HG02943 (cell line): ENCODE measurements around the gene NUDT8.
"Not testable (repeated sequence)": the region's sequence is repeated elsewhere in the genome, so short reads cannot be mapped to it uniquely, and the experiment has no call there.

Experiments
- ATAC-seq: cut with Tn5 transposase; IDR thresholded peaks from one replicate; pipeline ENCODE4 v1.9.1; 2021; ENCODE audit warnings: mild to moderate bottlenecking, low read depth, moderate library complexity; ENCODE audit not compliant: unreplicated experiment

NUDT8 gene

DNA sequence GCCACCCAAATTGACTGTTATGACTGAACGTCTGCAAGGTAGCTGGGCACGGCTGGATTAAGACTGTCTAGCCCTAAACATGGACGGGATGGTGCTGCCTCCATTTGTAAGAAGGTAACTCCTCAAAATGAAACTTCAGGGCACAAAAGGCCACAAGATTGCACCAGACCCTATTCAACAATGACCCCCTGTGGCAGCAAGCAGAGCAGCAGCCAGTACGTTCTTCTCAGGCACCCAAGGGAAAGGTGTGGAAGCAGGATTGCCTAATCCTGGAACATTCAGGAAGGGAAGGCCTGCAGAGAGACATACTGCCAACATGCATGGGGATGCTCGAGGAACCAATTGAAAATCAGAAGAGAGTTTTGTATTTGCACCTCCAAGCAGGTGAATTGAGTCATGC, 14.3 kb upstream of the NUDT8 start:
- ATAC-seq, result no peak

DNA sequence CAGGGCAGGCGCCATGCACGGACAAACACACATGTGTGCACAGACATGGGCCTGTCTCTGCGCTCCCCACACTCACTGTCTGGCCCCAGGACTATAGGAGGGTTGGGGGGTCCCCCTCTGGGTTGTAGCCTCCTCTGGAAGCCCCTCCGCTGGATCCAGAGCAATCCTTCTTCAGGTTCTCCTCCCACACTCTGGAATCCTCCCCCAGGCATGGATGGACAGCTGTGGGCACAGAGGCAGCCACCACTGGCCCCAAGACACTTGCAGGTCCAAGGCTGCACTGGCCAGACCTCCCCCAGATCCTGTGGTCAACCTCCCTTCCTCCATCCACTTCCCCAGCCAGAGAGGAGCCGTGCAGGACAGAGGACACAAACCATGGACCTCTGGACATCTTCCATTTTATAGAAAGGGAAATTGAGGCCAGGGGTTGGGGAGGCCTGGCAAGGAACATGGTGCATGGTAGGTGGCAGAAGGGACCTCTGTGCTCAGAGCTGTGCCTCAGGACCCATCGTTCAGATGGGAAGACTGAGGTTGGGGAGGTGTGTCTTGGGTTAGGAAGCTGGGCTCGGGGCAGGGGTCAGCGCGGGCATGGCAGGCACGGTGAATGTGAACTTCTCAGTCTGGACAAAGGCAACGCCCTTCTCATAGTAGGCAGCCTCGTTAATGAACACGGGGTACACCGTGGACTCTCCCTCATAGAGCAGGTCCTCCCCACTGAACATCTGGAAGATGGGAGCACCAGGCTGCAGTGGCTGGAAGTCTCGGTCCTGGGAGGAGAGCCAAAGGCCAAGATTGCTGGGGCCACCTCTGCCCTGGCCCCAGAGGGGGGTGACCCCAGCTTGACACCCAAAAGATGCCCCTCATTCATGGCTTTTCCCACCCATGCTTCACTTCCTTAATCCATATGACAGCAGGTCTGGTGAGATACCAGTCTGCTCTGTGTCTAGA, 12.7 kb upstream of the NUDT8 start:
- ATAC-seq, result no peak

DNA sequence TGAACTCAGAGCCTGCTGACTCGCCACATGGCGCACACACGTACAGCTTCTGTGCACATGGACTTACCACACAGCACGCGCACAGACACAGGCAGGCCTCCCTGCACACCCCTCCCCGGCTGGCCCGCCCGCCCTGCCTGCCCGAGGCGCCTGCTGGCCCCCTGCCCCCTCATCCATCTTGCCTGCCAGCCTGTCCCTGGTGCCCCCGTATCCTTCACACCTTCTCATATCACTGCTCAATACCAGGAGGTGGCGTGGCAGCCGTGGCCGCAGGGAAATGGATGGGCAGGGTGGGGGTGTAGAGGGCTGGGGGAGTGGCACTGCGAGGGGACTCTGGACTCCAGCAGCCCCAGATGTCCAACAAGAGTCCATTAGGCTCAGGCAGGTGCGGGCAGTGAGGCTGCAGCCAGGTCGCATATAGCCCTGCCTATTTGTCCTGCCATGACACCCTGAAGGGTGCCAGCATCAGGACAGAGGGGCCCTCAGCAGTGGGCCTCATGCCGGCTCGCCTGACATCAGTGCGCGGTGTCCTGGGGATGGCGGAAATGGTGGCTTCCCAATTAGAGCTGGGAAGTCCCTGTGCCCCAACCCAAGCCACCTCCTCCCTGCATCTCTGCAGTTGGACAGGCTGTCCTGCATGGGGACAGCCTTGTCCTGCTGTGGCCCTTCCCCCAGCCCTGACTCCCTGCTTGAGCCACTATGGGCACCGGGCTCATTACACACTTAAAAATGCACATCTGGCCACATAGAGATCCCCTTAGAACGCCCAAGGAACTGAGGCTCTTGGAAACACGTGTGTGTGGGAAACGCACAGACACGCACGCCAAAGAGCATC, 11.8 kb upstream of the NUDT8 start:
- ATAC-seq, result no peak

DNA sequence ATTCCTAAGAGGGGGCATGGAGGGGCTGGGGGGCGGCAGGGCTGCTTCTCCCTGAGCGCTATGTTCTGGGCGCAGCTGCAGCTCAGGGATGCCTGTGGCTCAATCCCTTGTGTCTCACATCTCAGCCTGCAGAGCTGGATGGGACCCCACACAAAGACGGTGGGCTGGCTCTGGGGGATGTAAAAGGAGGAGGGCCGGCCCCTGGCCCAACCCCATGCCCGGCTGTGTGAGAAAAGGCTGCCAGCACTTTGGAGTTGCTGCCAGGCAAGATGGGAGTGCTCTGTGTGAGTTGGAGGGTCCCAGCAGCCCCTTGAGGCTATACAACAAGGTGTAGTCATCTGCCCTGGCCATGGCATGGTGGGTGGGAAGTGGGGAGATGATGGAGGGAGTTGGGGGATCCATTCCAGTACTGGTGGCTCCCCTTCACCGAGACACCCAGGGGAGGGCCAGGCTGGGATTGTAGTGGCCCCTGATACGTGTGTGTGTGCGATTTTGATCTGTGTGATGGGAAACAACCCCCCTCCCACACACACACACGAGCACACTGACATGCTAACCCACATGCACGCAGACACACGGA, 11.1 kb upstream of the NUDT8 start:
- no peak for ATAC-seq

DNA sequence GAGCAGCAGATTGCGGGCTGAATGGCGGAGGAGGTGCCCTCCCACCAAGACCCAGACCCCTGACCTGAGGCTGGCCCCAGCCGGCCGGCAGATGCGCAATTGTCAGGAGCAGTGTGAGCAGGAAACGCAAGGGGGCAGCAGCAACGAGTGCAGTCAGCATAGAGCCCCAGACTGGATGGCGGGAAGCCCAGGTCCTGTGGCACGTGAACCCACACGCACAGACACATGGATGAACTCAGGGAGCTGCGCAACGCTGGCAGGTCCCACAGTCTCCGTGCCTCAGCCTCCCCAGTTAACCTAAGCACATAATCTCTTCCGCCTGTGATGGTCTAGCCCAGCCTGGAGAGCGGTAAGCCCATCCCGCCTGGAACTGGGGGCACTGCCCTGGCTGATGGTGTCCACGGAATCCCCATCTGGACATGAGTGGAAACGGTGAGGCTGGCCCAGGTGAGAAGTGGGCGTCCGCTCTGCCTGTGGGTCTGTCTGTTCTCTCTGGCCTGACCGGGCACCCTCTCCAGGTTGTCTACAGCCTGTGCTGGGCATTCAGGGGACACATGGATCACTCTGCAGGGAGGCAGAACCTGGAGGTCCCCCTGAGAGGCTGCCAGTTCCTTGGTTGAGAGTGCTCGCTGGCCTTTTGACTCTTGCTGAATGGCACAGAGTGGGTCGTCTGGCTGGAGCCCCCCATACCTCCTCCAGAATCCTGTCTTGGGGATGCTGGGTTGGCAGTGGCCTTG, 10.5 kb upstream of the NUDT8 start:
- no peak for ATAC-seq

DNA sequence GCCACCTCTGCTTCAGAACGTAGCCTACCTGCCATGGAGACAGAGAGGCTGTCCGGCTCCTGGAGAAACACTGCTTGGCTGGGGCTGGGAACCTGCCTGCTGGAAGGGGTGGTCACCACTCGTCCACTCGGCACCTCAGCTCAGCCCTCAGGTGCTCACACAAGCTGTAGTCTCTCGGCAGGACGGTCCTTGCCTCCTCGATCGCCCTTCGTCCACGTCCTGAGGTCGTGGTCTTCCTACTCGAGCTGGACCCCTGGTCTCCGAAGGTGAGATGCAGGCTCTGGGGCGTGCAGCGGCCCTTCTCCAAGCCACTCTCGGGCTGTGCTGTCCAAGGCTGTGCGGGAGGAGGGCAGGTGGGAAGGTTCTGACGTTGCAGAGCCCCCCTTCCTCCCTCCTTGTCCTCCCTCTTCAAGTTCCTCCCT, 9.7 kb upstream of the NUDT8 start, which contains the start of gene TBX10:
TBX10 (minus strand) TSS at position 326 of the 422 bp plus-strand sequence; CDS start at position 35, 291 bp downstream.
- no peak for ATAC-seq

DNA sequence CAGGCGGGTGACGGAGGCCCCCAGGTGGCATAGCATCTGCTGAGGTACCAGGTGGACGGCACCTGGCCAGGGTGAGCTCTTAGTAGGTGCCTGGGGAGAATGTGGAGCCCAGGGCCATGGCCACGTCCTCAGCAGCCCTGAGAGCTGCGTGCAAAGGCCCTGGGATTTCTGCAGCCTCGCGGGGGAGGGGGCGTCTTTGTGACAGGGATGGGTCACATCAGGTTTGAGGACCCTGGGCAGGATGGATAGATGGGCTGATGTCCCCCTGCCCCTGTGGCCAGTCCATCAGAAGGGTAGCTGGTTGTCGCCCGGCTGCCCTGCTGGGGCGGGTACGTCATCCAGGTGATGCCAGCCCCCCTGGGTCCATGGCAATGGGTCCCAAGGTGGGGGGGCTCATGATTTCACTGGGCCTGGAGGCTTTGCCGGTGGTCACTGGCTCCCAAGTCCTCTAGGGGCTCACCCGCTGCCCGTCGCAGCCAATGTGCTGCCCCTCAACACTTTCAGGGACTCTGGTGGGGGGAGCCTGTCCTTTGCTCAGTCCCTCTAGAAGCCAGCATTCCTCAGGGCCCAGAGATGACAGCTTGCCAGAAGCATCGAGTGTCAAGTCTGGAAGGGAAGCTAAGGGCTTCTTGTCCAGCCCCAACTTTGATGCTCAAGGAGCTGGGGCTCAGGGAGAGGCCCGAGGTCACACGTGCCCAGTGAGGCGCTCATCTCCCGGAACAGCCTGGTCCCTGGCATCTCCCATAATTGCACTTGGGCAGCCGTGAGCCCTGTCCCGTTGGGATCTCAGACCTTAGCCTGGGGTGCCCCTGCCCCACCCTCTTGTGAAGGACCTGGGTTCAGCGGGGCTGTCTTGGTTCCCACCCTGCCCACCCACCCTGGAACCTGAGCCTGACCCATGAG, 9.0 kb upstream of the NUDT8 start:
- ATAC-seq, result no peak

DNA sequence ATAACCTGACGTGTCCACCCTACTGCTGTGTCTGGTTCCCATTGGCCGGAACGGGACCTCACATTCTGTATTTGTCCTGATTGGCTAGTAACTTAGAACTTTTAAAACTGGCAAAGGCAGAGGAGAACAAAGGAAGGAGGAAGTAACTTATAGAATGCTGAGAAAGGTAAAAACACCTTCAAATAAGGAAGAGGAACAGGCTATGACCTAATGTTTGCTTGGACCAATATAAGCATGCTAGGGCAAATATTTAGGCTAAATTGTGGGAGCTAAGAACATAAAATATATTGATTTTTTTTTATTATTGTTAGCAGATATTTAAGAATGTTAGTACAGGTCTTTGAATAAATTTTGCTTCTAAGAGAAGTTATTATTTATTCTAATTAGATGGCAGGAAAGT, 7.7 kb upstream of the NUDT8 start:
- not testable (repeated sequence) for ATAC-seq

DNA sequence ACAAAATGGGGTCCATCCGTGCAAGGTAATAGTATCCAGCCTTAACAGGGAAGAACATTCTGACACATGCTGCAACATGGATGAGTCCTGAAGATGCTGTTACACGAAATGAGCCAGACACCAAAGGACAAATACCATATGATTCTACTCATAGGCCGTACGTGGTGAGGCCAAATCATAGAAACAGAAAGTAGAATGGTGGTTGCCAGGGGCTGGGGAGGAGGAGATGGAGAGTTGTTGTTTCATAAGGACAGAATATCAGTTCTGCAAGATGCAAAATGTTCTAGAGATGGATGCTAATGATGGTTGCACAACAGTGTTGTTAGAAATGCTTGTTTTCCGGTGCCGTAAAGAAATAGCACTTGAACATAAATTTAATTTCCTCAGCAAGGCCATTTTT, 7.2 kb upstream of the NUDT8 start:
- no peak for ATAC-seq

DNA sequence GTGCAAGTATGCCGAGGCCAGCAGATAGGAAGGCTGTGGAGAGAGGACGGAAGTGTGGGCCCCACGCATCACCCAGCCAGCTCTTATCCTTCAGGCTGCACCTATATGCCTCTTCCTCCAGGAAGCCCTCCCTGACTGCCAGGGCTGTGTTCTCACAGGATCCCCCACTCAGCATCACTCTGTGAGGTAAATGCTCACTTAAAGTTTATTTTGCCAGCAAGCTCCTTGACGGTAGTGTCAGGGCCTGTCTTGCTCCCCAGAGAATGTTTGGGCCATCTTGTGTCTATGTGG, 5.4 kb upstream of the NUDT8 start:
- ATAC-seq, result no peak

DNA sequence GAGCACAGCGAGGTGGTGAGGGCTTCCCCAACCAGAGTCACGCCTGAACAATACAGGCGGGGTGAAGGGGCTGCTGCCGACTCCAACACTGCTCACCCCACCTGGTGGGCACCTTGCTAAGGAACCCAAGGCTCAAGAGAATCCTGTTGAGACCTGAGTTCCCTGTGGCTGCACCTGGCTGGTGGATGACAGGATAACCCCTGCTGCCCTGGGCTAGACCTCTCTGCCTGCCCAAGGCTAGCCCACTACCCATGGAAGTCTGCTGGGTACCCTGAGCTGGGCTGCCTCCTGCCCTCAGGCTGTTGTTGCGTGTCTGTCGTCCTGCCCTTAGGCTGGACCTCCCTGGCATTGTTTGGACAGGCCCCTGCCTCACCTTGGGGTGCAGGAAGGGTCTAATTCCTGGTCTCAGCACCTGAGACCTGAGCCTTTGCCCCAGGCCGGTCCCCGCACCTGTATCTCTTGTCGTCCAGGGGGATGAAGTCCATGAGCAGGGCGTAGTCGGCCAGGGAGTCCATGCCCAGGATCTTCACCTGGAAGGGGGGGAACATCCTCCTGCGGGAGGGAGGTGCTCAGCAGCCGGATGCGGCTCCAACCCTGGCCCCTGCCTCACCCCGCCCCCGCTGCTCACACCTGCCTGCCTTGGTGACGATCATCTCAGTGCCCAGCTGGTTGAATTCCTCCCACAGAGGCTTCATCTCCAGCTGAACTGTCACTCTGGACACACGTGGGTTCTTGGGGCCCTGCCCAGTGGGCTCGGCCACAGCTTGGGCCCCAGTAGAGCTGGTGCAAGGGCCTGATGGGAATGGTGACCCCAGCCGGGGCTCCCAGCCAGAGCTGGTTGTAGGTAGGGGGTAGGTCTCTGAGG, 4.9 kb upstream of the NUDT8 start:
- no peak for ATAC-seq

DNA sequence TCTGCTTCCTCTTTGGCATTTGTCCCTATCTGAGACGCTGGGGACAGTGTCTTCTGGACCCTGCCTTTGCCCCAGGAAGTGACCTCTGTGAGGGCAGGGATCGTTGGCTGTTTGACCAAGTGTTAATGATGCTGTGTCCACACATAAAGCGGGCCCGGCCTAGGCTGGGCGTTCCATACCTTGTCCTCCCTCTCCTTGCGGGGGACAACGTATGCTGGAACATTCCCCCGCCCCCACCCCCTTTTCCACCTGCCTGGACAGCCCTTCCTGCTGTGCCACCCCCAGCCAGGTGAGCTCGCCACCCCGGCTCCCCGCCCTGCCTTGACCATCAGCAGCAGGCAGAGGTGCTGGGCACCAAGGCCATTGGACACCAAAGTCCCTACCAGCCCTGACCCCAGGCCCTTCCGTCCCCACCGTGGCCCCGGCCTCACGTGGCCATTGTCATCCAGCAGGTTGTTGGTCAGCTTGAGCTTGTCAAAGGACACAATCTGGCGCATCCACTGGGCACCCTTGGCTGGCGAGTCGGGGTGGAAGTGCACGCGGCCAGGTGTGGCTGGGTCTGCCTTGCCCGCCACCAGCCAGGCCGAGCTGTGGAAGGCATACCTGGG, 4.1 kb upstream of the NUDT8 start:
- ATAC-seq, result no peak

DNA sequence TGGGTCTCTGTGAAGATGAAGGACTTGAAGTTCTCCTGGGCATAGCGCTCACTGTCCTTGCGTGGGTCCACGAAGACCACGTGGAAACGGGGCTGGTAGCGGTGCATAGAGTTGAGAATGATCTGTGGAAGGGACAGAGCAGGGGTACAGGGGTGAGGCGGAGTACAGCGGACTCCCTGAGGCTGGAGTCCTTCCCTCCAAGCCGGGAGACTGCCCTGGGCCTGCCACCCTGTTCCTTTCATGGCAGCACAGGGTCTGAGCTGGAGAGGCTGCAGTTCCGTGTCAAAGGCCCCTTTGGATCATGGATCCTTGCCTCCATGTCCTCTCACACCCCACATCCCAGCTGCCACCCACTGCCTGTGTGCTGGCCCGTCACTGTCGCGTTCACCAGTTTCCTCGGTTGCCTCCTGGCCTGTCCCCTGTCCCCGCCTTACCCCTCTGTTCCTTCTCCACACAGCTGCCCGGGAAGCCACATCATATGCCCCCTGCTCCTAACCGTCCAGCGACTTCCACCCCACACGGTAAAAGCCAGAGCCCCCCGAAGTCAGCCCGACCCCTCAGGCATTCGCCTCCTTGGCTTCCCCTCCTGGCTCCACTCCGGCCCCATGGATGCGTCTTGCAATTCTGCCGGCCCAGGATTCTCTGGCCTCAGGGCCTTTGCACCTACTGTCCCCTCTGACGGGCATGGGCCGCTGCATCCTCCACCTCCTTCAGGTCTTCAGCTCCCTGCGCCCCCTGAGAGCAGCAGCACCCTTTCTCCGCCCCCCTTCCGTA, 3.4 kb upstream of the NUDT8 start:
- ATAC-seq, result no peak

DNA sequence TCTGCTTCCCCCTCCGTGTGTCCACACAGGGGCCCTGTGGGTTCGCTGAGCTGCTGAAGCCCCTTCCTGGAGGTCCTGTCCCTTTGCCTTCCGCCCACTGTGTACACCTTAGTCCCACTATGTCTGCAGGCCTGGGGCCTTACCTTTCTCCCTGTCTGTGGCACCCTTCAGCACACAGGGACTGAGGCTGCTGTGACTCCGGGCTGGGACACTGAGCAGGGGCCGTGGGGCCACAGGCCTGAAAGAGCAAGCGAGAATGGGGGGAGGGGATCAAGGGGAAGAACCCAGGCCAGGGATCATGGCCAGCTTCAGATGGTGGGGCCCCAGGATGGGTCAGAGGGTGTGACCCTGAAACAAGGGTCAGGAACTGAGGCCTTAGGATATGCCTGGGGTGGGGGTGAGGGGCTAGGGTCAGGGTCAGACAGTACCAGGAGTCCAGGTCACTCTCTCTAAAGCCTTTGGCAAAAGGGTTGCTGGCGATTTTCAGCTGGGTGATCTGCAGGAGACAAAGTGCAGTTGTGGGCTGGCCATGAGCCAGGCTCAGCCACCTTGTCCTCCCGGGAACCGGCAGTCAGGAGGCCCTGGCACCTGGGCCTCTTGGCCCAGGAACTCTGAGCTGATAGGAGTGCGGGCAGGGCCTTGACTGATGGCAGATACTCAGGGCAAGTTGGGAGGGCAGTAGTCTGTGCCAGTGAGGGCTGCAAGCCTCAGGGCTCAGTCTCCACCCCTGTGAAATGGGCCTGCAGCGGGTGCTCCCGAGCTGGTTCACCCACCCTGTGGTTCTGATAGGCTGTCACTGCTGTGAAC, 2.6 kb upstream of the NUDT8 start:
- ATAC-seq, result no peak

DNA sequence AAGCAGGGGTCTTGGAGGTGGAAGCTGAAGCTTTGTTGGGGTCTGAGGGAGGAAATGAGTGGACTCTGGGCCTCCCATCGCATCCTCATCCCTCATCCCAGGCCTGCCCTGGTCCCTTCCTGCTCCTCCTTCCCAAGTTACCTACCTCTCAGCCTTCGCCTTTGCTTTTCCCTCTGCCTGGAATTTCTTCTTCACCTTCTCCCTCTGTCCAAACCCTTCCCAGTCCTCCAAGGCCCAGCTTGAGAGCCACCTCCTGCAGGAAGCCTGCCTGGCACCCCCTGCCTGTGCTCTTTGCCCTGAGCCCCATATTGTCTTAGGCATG, 2.1 kb upstream of the NUDT8 start:
- no peak for ATAC-seq

DNA sequence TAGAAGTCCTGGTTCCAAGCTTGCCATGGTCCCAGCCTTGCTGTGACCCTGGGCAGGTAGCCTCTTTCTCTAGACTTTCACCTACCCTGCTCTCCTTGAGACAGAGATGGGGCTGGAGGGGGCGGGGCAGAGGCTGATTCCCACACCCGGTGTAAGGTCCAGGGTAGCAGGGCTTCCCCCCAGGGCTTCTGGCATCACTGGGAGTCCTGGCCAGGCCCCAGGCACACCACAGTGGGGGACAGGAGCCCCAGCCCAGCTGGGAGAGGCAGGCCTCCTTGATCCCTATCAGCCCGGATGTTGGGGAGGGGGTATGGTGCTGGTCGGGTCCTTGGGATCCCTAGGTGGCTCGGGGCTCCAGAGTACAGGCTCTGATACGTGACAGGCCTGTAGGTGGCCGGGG, 1.7 kb upstream of the NUDT8 start:
- ATAC-seq, result no peak

DNA sequence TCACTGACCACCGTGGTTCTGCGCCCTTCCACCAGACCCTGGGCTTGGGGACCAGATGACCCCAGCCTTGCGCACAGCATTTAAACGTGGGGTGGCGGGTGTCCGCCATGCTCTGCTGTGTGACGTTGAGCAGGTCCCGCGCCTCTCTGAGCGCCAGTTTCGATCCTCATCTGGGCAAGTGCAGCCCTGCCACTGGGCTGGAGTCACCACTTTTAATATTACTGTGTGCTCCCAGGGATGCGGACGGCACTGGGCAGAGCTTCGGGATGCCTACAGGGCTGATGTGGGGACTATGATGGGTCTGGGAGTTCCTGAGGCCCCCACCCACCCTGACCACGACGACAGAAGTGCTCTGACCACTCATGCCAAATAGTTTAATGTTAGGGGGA, 1.2 kb upstream of the NUDT8 start:
- ATAC-seq, result no peak
